HT1080 (cell line): ENCODE results near the gene POLR3B. TPM values are rescaled to one million over a fixed set of nuclear protein-coding genes. Genes with fewer than 3 reads are reported as not detected.
"Not testable (repeated sequence)": the region's sequence is repeated elsewhere in the genome, so short reads cannot be mapped to it uniquely, and the experiment has no call there.

Experiments used
- DNase-seq: peaks from one replicate; pipeline ENCODE4 v3.0.0-alpha.2; 2015; ENCODE audit warnings: low read depth
- polyA plus RNA-seq, 2 experiments: library from polyadenylated mRNA; depleted of rRNA; stranded (reverse); fragments of >200 nt; gene quantifications; 2 replicates each; pipeline ENCODE4 v1.2.3, GENCODE V29; 2015
- total RNA-seq: library from RNA; depleted of rRNA; stranded (reverse); fragments of >200 nt; shearing (Covaris generic); gene quantifications from 2 replicates; pipeline ENCODE4 v1.2.3, GENCODE V29; 2014; rRNA removed

The POLR3B gene
- 16.7 and 18.8 TPM in 2 replicates for total RNA-seq
- 10.5 and 13.9 TPM in 2 replicates for polyA plus RNA-seq (2015; cell fraction: cytosol; rRNA removed)
- polyA plus RNA-seq (2015; cell fraction: nucleus; rRNA removed): 24.3 and 28.3 TPM in 2 replicates

- DNase-seq: peak; percentile 91
Observed at GRCh38 chr12:106357549-106358395, at the start of gene POLR3B. Gene POLR3B (plus strand): TSS chr12:106357748. CDS start chr12:106357880, 132 bp downstream.

- no peak for DNase-seq
Observed at GRCh38 chr12:106308121-106308520, 49.4 kb upstream of the POLR3B start.

- DNase-seq: no peak
Observed at GRCh38 chr12:106308611-106309010, 48.9 kb upstream of the POLR3B start.

GRCh38 chr12:106309671-106310505 is 47.7 kb upstream of the POLR3B start:
- peak; percentile 61 for DNase-seq

- no peak for DNase-seq
Observed at GRCh38 chr12:106310687-106311086, 46.9 kb upstream of the POLR3B start.

- DNase-seq: no peak
Observed at GRCh38 chr12:106311139-106311538, 46.4 kb upstream of the POLR3B start.

- DNase-seq: not testable (repeated sequence)
Observed at GRCh38 chr12:106313413-106313812, 44.1 kb upstream of the POLR3B start.

GRCh38 chr12:106315523-106315922 is 42.0 kb upstream of the POLR3B start:
- DNase-seq: no peak

- DNase-seq: no peak
Observed at GRCh38 chr12:106317406-106318082, 40.0 kb upstream of the POLR3B start.

- no peak for DNase-seq
Observed at GRCh38 chr12:106321139-106321850, 36.3 kb upstream of the POLR3B start.

GRCh38 chr12:106323537-106323936 is 34.0 kb upstream of the POLR3B start:
- DNase-seq: no peak

GRCh38 chr12:106327309-106327869 is 30.2 kb upstream of the POLR3B start:
- DNase-seq: no peak

GRCh38 chr12:106328735-106329134 is 28.8 kb upstream of the POLR3B start:
- no peak for DNase-seq

- DNase-seq: no peak
Observed at GRCh38 chr12:106329231-106329982, 28.1 kb upstream of the POLR3B start.

GRCh38 chr12:106331599-106331998 is 25.9 kb upstream of the POLR3B start:
- DNase-seq: no peak

- no peak for DNase-seq
Observed at GRCh38 chr12:106332536-106332935, 25.0 kb upstream of the POLR3B start.

GRCh38 chr12:106333010-106333409 is 24.5 kb upstream of the POLR3B start:
- no peak for DNase-seq

- peak; percentile 10 for DNase-seq
Observed at GRCh38 chr12:106333756-106334155, 23.8 kb upstream of the POLR3B start.

- DNase-seq: no peak
Observed at GRCh38 chr12:106341086-106341877, 16.3 kb upstream of the POLR3B start.
